Nephron progenitor cell (in vitro differentiated cells): Measurements from ENCODE around the gene DLG5.

Experiments used
- DNase-seq: peaks from one replicate; pipeline ENCODE4 v3.0.0; 2021
- H3K27ac Mint-ChIP-seq: 2 replicates; pipeline ENCODE4 v1.8.0; 2021; ENCODE audit warnings: mild to moderate bottlenecking, moderate library complexity, mixed read lengths
- H3K27me3 Mint-ChIP-seq: 2 replicates; pipeline ENCODE4 v1.8.0; 2021; ENCODE audit warnings: mild to moderate bottlenecking, low read depth, mixed read lengths; ENCODE audit not compliant: poor library complexity
- H3K36me3 Mint-ChIP-seq: 2 replicates; pipeline ENCODE4 v1.8.0; 2021; ENCODE audit warnings: low read depth, mixed read lengths
- H3K4me1 Mint-ChIP-seq: 2 replicates; pipeline ENCODE4 v1.8.0; 2021; ENCODE audit warnings: mixed read lengths
- H3K4me3 Mint-ChIP-seq: 2 replicates; pipeline ENCODE4 v1.8.0; 2021; ENCODE audit warnings: mild to moderate bottlenecking, moderate library complexity, mixed read lengths
- H3K9me3 Mint-ChIP-seq: 2 replicates; pipeline ENCODE4 v1.8.0; 2021; ENCODE audit warnings: mild to moderate bottlenecking, moderate library complexity, mixed read lengths
- TF ChIP-seq, protein P1 (sequence below): fragments of 200-600 bp; sonication (generic); IDR thresholded peaks from 2 replicates; pipeline ENCODE4 v1.5.0; 2021; ENCODE audit warnings: antibody characterized with exemption

Gene DLG5

GRCh38 chr10:77905781-77906180, 20.8 kb downstream of the DLG5 start:
- peaks cover 52% of the 10 kb centered on the region for H3K4me1 Mint-ChIP-seq
- H3K27me3 Mint-ChIP-seq = no peaks in the 10 kb centered on the region
- peaks cover 27% of the 10 kb centered on the region for H3K36me3 Mint-ChIP-seq
- no peak overlapping the region for H3K4me3 Mint-ChIP-seq
- DNase-seq = no peak
- TF ChIP-seq, protein P1, sequence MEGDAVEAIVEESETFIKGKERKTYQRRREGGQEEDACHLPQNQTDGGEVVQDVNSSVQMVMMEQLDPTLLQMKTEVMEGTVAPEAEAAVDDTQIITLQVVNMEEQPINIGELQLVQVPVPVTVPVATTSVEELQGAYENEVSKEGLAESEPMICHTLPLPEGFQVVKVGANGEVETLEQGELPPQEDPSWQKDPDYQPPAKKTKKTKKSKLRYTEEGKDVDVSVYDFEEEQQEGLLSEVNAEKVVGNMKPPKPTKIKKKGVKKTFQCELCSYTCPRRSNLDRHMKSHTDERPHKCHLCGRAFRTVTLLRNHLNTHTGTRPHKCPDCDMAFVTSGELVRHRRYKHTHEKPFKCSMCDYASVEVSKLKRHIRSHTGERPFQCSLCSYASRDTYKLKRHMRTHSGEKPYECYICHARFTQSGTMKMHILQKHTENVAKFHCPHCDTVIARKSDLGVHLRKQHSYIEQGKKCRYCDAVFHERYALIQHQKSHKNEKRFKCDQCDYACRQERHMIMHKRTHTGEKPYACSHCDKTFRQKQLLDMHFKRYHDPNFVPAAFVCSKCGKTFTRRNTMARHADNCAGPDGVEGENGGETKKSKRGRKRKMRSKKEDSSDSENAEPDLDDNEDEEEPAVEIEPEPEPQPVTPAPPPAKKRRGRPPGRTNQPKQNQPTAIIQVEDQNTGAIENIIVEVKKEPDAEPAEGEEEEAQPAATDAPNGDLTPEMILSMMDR = no peak
- H3K9me3 Mint-ChIP-seq = no peaks in the 10 kb centered on the region
- no peak overlapping the region for H3K27ac Mint-ChIP-seq

DNA sequence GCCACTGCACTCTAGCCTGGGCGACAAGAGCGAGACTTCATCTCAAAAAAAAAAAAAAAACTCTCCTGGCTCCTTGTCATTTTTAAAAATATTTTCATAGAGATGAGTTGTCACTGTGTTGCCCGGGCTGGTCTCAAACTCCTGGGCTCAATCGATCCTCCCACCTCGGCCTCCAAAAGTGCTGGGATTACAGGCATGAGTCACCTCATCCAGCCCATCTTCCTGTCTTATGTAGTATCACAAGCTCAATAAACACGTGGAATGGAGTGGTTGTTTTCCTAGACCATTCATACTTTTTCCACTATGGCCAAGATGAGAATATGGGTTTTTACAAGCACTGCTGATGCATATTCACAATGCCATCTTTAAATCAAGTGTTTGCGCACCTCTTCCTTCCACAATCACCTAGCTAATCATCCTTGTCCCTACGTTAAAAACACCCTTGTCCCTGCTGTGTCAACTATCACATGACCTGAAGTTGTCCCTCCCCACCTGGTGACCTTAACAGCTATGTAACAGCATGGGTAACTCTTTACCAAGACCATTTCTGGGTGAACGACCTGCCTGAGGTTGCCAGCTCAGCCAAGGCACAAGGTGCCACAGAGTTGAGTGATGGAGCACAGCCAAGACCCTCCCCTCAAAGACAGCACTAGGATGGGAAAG, 21.3 kb downstream of the DLG5 start:
- Mint-ChIP-seq H3K36me3 (peaks cover 27% of the 10 kb centered on the region), H3K27me3 (no peaks in the 10 kb centered on the region), H3K4me1 (peaks cover 48% of the 10 kb centered on the region), H3K27ac (peak overlapping the region; percentile 96), H3K9me3 (no peaks in the 10 kb centered on the region), H3K4me3 (no peak overlapping the region)
- no peak for DNase-seq
- TF ChIP-seq, protein P1 = no peak

DNA sequence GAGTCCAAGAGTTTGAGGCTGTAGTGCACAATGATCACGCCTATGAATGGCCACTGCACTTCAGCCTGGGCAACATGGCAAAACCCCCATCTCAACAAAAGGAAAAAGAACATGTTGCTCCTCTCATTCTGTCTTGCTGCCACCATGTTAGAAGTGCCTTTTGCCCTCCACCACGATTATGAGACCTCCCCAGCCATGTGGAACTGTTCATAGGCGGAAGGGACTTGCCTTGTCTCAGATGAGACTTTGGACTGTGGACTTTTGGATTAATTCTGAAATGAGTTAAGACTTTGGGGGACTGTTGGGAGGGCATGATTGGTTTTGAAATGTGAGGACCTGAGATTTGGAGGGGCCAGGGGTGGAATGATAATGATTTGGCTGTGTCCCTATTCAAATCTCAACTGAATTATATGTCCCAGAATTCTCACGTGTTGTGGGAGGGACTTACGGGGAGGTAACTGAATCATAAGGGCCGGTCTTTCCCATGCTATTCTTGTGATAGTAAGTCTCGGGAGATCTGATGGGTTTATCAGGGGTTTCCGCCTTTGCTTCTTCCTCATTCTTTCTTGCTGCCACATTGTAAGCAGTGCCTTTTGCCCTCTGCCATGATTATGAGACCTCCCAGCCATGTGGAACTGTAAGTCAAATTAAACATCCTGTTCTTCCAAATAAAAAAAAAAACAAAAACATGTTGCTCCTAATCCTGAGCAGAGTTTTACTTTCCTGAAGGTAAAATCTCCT, 22.3 kb downstream of the DLG5 start:
- H3K27ac Mint-ChIP-seq = peak overlapping the region; percentile 57
- no peaks in the 10 kb centered on the region for H3K9me3 Mint-ChIP-seq
- peaks cover 50% of the 10 kb centered on the region for H3K4me1 Mint-ChIP-seq
- TF ChIP-seq, protein P1 = no peak
- H3K36me3 Mint-ChIP-seq = peaks cover 27% of the 10 kb centered on the region
- H3K4me3 Mint-ChIP-seq = no peak overlapping the region
- no peak for DNase-seq
- H3K27me3 Mint-ChIP-seq = no peaks in the 10 kb centered on the region

GRCh38 chr10:77902159-77902558, 24.4 kb downstream of the DLG5 start:
- DNase-seq = no peak
- Mint-ChIP-seq H3K36me3 (peaks cover 27% of the 10 kb centered on the region), H3K4me1 (peaks cover 47% of the 10 kb centered on the region), H3K4me3 (no peak overlapping the region), H3K9me3 (no peaks in the 10 kb centered on the region), H3K27me3 (no peaks in the 10 kb centered on the region), H3K27ac (no peak overlapping the region)
- TF ChIP-seq, protein P1 = no peak

GRCh38 chr10:77901743-77902142, 24.8 kb downstream of the DLG5 start:
- no peak for DNase-seq
- no peaks in the 10 kb centered on the region for H3K27me3 Mint-ChIP-seq
- H3K4me1 Mint-ChIP-seq = peaks cover 47% of the 10 kb centered on the region
- TF ChIP-seq, protein P1 = no peak
- H3K27ac Mint-ChIP-seq = peak overlapping the region; percentile 45
- H3K4me3 Mint-ChIP-seq = no peak overlapping the region
- peaks cover 27% of the 10 kb centered on the region for H3K36me3 Mint-ChIP-seq
- no peaks in the 10 kb centered on the region for H3K9me3 Mint-ChIP-seq
